ENCODE measurements around the gene RASA2.

DNA sequence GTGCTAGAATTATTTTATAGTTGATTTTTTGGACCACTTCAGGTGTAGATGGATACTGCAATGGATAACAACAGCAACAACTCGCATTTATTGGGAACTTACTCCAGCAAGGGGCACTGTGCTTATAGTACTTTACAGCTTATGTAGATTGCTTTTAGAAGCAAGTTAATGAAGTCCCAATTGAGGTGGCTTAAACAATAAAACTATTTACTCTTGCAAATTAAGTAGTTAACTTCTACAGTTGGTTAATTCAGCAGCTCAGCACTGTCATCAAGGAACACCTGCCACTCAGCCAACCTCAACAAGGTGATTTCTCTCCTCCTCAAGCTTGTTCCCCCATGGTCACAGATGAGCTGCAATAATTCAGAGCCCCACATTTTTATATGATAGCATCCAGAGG is 124.1 kb downstream of the RASA2 start:
- TF ChIP-seq, protein P1, sequence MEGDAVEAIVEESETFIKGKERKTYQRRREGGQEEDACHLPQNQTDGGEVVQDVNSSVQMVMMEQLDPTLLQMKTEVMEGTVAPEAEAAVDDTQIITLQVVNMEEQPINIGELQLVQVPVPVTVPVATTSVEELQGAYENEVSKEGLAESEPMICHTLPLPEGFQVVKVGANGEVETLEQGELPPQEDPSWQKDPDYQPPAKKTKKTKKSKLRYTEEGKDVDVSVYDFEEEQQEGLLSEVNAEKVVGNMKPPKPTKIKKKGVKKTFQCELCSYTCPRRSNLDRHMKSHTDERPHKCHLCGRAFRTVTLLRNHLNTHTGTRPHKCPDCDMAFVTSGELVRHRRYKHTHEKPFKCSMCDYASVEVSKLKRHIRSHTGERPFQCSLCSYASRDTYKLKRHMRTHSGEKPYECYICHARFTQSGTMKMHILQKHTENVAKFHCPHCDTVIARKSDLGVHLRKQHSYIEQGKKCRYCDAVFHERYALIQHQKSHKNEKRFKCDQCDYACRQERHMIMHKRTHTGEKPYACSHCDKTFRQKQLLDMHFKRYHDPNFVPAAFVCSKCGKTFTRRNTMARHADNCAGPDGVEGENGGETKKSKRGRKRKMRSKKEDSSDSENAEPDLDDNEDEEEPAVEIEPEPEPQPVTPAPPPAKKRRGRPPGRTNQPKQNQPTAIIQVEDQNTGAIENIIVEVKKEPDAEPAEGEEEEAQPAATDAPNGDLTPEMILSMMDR (IDR thresholded peaks at IDR 0.05), result no peak
- TF ChIP-seq POLR2AphosphoS5 (IDR thresholded peaks at IDR 0.05), result no peak

Data from upper lobe of left lung (tissue), 4 donors.